GM23248 (cell line): Measurements from ENCODE around the gene SACS.

ENCODE experiments used
- EZH2 ChIP-seq: fragments of 200-600 bp; sonication (generic); IDR thresholded peaks from 2 replicates; pipeline ENCODE4 v1.6.1; 2018; ENCODE audit warnings: antibody characterized with exemption, mild to moderate bottlenecking; ENCODE audit not compliant: insufficient read depth, poor library complexity, severe bottlenecking
- EZH2phosphoT487 ChIP-seq: fragments of 200-600 bp; sonication (generic); IDR thresholded peaks from 2 replicates; pipeline ENCODE4 v1.6.1; 2018; ENCODE audit warnings: antibody characterized with exemption, moderate library complexity, mild to moderate bottlenecking, low read depth; ENCODE audit not compliant: insufficient read depth

- TF ChIP-seq EZH2 (no peak), EZH2phosphoT487 (no peak)
Measured at GRCh38 chr13:23443110-23443509, 9.6 kb upstream of the SACS start.
